ENCODE data around the gene CAMTA2. TPM values are rescaled to one million over a fixed set of nuclear protein-coding genes. Genes with fewer than 3 reads are reported as not detected.

The CAMTA2 gene
- total RNA-seq, 1 donor from 2014 or later: 62.9 TPM

GRCh38 chr17:4971826-4972225, 15.6 kb downstream of the CAMTA2 start:
- intact Hi-C loops (cut with DNase I): no loop called here
- ATAC-seq (no peak), DNase-seq (ENCODE audit: low spot score) (no peak)

GRCh38 chr17:4970273-4970672, 17.2 kb downstream of the CAMTA2 start:
- ATAC-seq: no peak
- no peak for DNase-seq (ENCODE audit: low spot score)
- intact Hi-C loops (cut with DNase I): no loop called here

DNA sequence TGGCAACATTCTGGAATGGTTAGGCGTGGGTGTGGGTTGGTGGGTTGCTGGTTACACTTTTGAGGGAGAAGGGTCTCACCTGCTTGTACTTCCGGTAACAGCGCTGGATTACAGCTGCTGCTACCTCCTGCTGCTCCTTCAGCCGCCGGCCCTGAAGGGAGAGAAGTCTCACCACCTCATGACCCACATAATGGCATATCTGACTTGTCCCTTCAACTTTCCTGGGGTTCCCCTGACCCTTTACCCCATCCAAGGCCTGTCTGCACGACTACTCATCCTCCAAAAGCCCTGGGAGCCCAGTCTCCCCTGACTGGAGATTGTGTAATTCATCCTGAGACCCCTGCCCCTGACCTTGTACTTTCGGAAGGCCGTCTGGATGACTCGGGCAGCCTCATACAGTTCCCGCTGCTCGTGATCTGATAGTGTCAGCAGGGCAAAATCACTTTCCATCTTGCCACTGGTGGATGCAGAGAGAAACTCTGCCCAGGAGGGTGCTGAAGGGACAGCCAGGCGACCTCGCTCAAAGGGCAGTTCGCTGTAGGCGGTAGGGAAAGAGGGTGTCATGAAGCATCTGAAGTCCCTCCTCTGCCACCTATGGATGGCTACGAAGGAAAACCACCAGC, 17.8 kb downstream of the CAMTA2 start:
- ATAC-seq (no peak), DNase-seq (ENCODE audit: low spot score) (no peak)
- intact Hi-C loops (cut with DNase I): no loop called here

DNA sequence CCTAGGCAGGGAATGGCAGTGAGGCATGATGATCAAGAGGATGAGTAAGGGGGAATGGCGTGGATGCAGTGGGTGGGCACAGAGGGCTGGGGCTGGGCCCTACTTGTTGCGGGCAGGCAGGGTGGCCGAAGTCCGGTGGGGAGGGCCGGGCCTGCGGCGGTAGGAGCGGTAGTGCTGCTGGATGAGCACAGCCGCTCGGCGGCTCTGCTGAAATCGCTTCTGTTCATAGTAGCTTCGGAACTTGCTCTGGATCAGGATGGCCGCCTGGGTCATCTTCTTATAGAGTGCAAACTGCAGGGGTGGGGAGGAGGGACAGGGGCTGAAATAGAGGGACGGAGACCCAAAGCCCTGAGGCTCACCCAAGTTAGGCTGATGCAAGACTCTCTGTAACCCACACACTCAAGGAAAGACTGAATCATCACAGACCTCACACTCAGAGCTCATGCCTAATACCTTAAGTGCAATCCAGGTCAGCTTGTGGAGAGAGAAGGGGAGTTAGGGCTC, 18.4 kb downstream of the CAMTA2 start:
- DNase-seq (ENCODE audit: low spot score) (no peak), ATAC-seq (no peak)
- intact Hi-C loops (cut with DNase I): no loop called here

- ATAC-seq (no peak), DNase-seq (ENCODE audit: low spot score) (no peak)
- intact Hi-C loops (cut with DNase I): no loop called here
Measured at GRCh38 chr17:4968486-4969046, 18.9 kb downstream of the CAMTA2 start.

DNA sequence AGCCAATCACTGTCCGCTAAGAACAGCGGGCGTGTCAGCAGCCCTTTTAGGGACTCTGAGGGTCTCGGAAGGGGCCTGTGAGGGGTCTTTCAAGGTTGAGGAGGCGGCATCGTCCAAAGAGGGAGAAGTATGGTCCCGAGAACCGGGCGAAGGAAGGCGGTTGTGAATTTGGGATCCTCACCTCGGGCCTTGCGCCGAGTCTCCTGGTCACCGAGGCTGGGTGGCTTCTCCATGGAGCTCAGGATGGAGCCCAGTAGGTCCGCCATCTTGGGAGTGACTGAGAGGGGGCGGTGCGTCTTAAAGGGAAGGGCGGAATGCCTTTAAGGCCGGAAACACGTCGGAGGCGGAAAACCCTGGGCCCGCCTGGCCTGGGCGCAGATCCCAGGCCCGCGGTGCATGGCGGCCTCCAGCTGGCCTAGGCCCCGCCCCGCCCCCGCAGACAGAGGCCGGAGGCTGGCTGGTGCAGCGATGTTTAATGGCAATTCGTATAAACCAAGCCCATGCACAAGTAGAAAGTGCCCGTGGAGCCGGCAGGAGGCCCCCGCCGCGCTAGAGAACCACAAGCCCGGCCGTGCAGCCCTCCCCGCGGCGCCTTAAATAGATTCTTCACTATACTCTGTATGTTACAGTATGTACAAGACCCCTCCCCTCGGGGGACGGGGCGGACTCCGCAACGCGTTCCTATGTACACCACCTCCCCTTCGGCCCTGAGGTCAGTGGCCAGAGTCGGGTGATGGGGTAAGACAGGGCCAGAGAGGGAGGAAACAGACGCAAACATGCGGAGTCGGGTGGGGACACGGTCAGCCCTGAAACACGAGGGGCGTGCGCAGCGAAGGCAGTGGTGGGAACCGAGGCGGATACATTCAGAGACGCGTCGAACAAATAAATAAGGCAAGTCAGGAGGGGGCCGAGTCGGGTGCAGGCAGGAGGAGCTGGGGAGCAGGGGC, 19.7 kb downstream of the CAMTA2 start, which contains the start of gene SPAG7:
SPAG7 (minus strand) TSS at position 279 of the 947 bp plus-strand sequence; CDS start at position 266, 13 bp downstream.
- ATAC-seq (peak; percentile 90), DNase-seq (ENCODE audit: low spot score) (peak; percentile 96)
- intact Hi-C loops (cut with DNase I): no loop called here

DNA sequence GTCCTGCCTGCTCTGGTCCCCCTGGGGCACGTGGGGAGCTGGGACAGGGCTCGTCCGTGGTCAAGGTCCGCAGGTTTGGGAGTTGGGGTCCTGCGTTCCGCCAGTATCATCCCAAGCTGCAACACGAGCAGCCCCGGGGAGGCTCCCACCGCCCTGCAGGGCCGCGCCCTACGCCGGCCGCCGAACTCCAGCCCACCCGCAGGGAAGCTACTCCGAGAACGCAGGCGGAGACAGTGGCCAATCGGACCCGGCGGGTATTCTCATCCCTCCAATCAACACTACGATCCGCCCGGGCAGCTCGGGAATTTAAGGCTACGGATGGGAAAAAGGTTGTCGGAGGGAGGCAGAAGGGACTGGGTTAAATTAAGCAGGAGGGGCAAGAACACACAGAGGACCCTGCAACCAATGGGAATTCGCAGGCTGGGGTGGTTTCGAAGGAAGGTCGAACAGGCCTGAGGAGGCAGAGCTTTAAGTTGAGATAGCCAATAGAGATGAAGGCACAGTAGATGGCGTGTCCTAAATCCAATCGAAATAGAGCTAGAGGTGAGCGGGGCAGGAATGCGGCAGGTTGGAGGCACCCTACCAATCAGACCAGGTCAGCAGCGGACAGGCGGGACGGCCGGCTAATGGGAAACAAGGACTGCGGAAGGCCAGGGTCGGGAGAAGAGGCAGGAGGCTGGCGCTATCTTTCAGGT, 20.5 kb downstream of the CAMTA2 start:
- peak; percentile 95 for ATAC-seq
- intact Hi-C loops (cut with DNase I): no loop called here
- DNase-seq (ENCODE audit: low spot score): peak; percentile 97

GRCh38 chr17:4965311-4965986, 22.0 kb downstream of the CAMTA2 start:
- DNase-seq (ENCODE audit: low spot score): no peak
- intact Hi-C loops (cut with DNase I): no loop called here
- ATAC-seq: no peak

- intact Hi-C loops (cut with DNase I): no loop called here
- ATAC-seq (no peak), DNase-seq (ENCODE audit: low spot score) (no peak)
Measured at GRCh38 chr17:4960279-4960922, 27.1 kb downstream of the CAMTA2 start.

- ATAC-seq (no peak), DNase-seq (ENCODE audit: low spot score) (no peak)
- intact Hi-C loops (cut with DNase I): no loop called here
Measured at GRCh38 chr17:4959261-4959965, 28.1 kb downstream of the CAMTA2 start.

DNA sequence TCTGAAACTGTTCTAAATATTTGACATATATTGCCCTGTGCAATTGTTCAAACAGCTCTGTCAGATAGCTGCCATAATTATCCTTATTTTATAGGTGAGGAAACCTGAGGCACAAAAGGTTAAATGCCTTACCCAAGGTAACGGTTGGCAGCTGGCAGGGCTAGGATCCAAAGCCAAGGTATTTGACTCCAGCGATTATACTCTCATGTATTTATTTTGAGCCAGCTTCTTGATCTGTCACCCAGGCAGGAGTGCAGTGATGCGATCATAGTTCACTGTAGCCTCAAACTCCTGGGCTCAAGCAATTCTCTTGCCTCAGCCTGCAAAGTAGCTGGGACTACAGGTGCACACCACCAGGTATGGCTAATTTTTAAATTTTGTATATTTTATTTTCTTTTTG, 29.4 kb downstream of the CAMTA2 start:
- ATAC-seq (no peak), DNase-seq (ENCODE audit: low spot score) (no peak)
- intact Hi-C loops (cut with DNase I): no loop called here

- intact Hi-C loops (cut with DNase I): no loop called here
- DNase-seq (ENCODE audit: low spot score) (no peak), ATAC-seq (no peak)
Measured at GRCh38 chr17:4956493-4957061, 30.9 kb downstream of the CAMTA2 start.

GRCh38 chr17:4955091-4955490, 32.4 kb downstream of the CAMTA2 start:
- ATAC-seq: no peak
- intact Hi-C loops (cut with DNase I): no loop called here
- no peak for DNase-seq (ENCODE audit: low spot score)

DNA sequence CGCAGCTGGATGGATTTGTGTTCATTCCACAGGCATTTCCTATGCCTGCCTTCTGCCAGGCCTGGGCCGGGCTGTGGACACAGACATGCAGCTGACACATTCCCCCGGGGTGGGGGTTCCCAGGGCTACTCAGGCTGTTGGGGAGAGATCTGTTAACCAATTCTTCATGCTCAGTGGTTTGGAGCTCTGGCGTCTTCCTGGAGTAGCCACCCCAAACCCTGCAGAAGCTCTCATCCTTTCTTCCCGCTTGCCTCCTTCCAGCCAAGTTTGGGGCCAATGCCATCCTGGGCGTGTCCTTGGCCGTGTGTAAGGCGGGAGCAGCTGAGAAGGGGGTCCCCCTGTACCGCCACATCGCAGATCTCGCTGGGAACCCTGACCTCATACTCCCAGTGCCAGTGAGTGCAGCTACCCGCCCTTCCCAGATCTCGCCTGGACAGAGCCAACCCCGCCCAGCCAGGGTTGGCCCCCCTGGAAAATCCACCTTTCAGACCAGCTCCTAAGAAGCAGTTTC, 34.0 kb downstream of the CAMTA2 start:
- ATAC-seq: no peak
- DNase-seq (ENCODE audit: low spot score): no peak
- intact Hi-C loops (cut with DNase I): no loop called here

DNA sequence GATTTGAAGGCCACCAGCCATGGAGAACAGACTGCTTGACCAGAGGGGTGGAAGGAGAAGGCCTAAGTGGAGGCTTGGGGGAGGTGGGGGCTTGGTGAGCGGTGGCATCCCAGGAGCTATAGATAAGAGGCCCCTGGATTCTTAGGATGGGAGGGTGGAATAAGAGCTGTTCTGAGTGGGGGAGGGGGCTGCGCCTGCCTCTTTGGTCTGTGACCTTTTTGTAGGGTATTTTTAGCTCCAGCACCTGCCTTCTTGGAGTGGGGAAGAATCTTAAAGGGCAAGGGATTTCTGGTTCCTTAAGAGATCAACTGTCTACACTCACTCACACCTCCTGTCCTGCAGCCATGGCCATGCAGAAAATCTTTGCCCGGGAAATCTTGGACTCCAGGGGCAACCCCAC, 36.0 kb downstream of the CAMTA2 start:
- DNase-seq (ENCODE audit: low spot score): no peak
- ATAC-seq: no peak
- intact Hi-C loops (cut with DNase I): no loop called here

- DNase-seq (ENCODE audit: low spot score) (no peak), ATAC-seq (no peak)
- intact Hi-C loops (cut with DNase I): no loop called here
Measured at GRCh38 chr17:4950746-4951204, 36.7 kb downstream of the CAMTA2 start, which contains the start of gene ENO3. TSS of gene ENO3 (plus strand) at chr17:4951119. CDS start at chr17:4951830, 711 bp downstream.

Data from sciatic nerve (tissue), 2 donors.